GM19397 (cell line): Measurements from ENCODE around the gene TTLL10.
"Not testable (repeated sequence)": the region's sequence is repeated elsewhere in the genome, so short reads cannot be mapped to it uniquely, and the experiment has no call there.

Experiments used
- ATAC-seq: cut with Tn5 transposase; IDR thresholded peaks from one replicate; pipeline ENCODE4 v1.9.1; 2021; ENCODE audit warnings: mild to moderate bottlenecking, moderate library complexity; ENCODE audit not compliant: unreplicated experiment

The TTLL10 gene

DNA sequence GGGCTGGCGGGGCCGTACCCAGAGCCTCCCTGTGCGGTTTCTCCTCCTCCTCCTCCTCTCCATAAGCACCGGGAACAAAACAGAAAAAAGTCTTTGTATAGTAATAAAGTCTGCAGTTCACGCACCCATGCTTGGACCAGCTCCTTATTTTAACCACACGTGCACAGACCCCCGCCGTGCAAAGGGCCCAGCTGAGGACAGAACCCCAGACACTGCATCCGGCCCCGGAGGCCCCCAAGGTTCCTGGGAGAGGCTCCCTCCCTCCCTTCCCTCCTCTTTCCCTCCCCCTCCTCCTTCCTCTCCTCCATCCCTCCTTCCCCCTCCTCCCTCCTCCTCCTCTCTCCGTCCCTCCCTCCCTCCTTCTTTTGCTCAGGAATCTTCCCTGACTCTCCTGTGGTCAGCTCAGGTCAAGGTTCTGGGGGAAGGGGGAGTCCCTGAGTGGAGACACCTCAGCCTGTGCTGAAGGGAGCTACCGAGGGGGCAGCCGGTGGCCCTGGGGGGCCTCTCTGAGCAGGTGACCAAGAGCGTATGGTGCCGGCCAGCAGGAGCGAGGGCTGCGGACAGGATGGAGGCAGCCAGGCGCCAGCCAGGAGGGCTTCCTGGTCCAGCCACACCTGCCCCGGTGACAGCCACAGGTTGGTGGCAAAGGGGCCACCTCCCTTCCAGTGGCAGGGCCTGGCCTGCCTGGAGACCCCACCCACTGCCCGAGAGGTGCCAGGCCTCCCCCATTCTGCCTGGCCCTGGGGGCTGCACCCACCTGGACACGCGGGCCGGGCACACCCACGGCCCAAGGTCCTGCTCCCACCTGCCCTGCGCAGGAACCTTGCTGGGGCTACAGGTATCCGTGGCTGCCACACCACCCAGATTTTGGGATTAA is 3.2 kb upstream of the TTLL10 start:
- no peak for ATAC-seq

DNA sequence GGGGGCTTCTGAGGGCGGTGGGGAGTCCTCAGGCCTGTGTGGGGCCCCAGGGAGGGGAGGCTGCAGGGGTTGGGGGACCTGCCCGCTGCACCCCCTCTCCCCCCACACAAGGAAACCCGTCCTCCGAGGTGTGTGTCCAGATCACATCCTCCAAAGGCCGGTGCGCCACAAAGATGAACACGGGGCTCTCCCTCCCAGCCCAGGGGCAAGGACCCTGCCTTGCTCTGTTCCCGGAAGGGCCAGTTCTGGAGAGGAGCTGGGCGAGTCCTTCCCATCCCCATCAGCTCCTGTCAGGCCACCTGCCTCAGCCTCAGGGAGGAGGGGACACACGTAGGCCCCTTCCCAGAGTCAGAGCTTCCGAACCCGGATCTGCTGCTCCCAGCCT is 2.5 kb upstream of the TTLL10 start:
- ATAC-seq = no peak

DNA sequence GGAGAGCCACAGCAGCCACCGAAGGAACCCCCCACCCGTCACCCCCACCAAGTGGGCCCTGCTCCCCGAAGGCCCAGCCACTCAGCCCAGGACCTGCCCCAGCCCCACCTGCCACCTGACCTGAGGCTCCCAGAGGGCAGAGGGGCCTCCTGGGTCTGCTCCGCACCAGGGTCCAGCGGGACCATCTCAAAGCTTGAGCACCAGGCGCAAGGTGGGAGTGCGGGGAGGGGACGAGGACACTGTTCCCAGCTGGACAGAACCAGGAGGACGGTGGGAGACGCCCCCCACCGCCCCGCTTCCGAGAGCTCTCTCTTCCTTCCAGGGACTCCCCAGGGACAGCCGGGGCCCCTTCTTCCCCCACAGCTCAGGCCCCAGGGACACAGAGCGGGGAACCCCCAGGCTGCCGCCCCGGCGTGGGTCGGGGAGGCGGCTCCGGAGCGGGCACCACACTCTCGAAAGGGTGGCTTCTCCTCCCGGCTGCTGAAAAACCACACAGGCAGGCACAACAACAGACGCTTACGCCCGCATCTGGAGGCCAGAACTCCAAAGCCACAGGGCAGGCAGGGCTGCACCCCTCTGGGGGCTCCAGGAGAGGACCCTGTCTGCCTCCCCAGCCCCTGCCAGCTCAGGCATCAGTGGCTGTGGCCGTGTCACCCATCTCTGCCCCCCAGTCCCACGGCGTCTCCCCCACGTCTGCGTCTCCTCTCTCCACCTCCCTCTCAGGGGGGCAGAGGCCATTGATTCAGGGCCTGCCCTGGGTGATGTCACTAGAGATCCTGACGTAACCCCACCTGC is 1.9 kb upstream of the TTLL10 start:
- no peak for ATAC-seq

DNA sequence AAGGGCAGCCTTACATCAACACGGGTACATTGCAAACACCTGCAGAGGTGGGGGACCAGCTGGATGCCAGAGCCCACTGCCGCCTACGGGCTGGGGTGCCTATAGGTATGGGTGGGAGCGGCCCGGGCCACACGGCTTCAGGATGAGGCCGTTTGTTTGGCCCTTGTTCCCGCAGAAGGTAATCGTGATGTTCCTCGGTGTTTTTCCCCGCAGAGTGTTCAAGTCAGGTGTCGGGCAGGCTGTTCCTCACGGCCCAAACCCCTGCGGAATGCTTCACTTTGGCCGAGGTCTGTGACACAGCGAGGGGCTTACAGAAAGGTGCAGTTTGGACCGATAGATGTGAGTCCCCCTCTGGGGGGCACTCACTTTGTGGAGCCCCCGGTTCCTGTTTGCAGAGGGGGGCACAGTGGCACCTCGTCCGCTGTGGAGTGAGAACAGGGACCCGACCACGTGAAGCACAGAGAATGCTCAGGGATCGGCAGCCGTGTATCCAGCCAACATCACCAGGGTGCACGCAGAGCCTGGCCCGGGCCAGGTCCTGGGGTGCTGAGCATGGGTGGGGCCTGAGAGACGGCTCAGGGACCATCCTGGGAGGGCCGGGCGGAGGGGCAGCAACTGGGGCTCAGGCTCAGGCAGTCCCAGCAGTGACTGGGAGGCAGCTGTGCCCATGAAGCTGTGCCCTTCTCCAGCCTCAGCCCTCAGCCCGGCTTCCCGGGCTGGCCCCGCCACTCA is 453 bp upstream of the TTLL10 start:
- ATAC-seq = no peak

DNA sequence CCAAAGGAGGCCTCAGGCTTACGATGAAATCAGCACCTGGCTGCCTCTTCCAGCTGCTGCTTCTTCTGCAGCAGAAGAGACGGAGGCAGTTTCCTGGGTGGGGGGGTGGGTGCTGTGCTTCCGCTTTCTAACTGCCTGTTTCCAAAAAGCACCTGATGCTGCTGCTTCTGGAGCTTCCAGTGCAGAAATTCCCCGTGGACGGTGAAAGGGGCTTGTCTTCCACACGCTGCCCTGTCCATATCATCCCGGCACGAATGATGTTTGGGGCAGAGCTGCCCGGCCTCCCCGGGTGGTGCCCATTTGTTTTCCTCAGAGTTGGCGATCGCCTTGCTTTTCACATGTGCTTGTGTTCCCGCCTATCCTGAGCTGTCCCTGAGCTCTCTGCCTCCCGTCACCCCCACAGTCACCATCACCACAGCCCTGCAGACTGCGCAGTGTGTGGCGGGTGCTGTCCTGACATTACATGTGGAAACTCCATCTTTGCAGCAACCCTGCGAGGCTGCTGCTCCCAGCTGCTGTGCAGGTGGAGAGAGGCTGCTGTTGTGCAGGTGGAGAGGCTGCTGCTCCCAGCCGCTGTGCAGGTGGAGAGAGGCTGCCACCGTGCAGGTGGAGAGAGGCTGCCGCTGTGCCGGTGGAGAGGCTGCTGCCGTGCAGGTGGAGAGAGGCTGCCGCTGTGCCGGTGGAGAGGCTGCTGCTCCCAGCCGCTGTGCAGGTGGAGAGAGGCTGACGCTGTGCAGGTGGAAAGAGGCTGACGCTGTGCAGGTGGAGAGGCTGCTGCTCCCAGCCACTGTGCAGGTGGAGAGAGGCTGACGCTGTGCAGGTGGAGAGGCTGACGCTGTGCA is 1.8 kb downstream of the TTLL10 start:
- no peak for ATAC-seq

DNA sequence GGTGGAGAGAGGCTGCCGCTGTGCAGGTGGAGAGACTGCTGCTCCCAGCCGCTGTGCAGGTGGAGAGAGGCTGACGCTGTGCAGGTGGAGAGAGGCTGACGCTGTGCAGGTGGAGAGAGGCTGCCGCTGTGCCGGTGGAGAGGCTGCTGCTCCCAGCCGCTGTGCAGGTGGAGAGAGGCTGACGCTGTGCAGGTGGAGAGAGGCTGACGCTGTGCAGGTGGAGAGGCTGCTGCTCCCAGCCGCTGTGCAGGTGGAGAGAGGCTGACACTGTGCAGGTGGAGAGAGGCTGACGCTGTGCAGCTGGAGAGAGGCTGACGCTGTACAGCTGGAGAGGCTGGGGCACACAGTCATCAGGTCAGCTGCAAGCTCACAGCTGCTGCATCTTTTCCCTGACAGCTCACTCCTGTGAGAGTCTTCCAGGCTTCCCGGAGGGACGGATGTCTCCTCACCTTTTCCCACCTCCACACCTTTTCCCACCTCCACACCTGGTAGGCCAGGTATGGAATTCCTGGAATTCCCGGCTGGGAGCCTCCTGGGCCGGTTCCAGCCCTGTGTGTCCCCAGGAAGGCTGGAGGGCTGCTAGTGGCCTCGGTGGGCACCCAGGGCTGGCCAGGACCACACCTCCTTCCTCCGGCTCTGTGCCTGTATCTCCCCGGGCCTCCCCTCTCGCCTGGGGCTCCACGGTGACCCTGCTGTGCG is 2.5 kb downstream of the TTLL10 start:
- ATAC-seq = not testable (repeated sequence)

DNA sequence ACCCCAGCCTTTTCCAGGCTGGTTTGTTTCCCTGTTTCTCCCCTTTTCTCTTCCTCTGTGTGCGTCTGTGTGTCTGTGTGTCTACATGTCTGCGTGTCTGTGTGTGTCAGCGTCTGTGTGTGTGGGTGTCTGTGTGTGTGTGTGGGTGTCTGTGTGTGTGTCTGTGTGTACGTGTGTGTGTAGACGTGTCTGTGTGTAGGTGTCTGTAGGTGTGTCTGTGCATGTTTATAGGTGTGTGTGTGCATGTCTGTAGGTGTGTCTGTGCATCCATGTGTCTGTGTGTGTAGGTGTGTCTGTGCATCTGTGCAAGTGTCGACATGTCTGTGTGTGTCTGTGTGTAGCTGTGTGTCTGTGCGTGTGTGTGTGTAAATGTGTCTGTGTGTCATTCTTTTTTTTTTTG is 3.3 kb downstream of the TTLL10 start:
- ATAC-seq = no peak

DNA sequence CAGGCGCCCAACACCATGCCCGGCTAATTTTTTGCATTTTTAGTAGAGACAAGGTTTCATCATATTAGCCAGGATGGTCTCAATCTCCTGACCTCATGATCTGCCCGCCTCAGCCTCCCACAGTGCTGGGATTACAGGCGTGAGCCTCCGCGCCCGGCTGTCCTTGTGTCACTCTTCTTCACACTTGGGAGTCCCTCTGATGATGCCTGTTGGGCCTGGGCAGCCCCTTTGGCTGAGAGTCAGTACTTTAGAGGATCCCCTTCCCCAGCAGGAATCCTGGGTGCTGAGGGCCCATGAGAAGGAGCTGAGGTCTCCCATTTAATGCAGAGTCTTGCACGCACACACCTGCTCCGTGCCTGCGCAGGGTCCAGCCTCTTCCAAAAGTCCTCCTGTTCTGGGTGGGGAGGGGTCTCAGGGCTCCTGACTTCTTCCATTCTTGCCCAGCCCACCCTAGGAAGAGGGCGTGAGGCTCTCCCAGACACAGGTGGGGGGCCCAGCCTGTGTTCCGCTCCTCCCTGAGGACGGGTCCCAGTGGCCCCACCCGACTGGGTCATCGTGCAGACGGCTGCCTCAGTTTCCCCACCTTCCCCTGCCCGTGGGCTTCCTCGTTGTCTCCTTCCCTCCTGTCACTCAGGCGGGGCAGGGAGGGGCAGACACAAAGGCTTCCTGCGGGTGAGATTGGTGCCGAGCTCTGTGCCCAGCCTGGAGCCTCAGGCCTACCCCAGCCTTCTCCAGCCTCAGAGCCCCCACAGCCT is 3.9 kb downstream of the TTLL10 start:
- ATAC-seq = no peak

DNA sequence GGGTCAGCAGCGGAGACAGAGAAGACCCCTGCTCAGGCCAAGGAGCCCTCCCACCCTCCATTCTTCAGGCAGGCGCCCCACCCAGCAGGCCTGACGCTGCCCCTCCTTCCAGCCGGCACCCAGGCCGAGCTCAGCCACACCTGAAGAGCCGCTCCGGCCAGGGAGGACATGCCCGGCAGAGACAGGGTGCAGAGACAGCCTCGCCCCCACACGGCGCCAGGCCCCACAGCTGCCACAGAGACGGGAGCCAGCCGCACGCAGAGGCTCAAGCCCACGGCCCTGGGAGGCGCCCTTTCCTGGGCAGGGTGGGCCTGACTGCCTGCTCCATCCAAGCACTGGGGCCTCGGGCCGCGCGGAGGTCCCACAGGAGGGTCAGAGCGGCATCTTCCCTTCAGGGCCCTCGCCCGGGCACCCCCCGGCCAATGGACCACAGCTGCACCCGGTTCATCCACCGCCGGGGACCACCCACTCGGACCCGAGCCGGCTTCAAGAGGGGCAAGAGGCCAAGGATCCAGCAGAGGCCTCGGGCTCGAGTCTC is 5.2 kb downstream of the TTLL10 start:
- no peak for ATAC-seq

DNA sequence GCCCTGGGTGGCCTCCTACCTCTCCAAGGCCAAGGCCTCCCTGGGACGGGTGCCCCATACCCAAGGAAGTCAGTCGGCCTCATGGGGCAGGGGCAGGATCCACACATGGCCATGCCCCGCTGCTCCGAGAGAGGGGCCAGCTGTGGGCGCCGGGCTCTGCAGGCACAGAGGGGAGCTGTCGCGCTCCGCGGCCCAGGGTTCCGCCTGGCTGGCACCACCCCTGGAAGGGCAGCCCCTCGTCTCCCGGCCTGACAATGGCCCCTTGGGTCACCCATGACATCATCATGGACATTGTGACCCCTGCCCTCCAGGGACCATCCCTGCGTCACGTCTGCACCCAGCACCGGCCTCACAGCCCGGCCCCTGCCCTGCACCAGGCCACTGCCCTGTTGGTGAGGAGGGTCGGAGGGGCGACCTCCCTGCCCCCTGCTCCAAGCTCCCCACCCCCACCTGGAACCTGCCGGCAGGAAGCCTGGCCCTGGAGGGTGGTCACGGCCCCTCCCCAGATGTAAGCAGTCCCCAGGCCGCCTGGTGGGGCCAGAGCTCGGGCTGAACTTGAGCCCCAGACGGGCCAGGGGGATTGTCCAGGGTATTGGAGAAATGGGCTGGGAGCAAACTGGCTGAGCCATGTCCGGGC is 5.8 kb downstream of the TTLL10 start:
- ATAC-seq = no peak

DNA sequence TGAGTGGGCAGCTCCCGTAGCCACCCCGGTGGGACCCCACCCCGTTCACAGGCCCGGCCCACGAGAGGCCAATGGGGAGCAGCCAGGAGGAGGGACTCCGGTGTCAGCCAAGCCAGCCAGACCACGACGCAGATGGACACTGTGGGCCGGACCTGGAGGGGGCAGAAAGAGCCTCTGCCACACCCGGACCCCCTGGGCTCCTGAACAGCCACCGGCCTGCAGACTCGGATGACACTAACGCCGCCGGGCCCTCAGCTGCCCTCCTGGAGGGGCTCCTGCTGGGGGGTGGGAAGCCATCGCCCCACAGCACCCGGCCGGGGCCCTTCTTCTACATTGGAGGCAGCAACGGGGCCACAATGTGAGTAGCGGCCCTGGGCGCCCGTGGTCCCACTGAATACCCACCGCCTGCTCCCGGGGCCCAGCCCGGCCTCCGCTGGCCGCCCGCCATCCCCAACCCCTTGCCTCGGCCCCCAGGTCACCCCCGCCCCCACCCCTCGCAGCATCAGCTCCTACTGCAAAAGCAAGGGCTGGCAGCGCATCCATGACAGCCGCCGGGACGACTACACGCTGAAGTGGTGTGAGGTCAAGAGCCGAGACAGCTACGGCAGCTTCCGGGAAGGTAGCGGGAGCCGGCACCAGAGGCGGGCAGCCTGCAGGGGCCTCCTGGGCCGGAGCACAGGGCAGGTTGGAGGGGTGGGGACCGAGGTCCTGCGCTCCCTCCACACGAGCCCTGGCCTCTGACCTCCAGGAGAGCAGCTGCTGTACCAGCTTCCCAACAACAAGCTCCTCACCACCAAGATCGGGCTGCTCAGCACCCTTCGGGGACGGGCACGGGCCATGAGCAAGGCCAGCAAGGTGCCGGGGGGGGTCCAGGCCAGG is 6.5 kb downstream of the TTLL10 start:
- ATAC-seq = no peak

DNA sequence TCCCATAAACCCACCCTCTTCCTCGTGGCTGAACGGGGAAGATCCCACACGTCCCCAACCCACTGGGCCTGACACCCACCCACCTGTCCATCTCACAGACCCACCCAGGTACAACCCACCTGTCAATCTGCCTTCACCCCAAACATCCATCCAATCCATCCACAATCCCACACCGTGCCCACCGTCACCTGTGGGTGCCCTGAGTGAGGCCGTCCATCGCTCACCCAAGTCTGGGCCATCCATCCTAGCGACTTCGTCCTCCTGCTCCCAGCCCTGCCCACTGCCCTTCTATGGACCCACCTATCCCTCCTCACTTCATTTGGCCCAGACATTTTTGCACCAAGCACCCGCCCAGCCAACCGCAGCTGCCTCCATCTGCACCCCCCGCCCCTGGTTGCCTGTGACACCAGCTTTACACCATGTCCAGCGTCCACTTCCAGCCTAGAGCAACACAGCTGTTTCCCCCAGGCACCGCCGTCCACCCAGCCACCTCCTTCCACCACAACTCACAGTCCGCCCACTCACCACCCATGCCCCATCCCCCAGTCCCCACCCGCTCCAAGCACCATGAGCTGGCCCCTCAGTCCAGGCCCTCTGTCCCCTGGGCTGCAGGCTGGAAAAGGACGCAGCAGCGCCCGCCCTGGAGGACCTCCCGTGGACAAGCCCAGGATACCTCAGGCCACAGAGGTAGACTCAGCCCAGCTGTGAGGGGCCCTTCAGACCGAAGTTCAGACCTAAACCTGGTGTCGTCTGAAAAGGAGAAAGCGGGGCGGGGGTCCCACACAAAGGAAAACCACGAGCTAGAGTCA is 7.7 kb downstream of the TTLL10 start:
- ATAC-seq = no peak

DNA sequence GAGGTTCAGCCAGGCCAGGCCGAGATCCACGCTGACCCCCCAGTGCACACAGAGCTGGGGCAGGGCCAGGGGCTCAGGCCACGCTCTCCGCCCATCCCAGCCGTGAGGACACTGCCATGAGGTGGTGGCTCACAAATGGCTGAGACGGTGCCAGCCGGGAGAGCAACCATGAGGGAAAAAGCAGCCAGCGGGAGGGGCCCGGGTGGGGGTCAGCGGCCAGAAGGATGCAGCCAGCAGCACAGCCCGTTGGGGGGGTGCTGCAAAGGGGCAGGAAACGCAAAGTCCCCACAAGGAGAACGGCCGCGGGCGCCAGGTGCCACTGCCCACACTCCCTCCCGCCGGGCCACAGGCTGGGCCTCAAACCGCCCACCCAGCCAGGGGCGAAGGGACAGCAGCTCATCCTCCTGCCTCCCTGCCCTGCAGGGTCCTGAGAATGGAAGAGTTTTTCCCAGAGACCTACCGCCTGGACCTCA is 8.3 kb downstream of the TTLL10 start:
- no peak for ATAC-seq

DNA sequence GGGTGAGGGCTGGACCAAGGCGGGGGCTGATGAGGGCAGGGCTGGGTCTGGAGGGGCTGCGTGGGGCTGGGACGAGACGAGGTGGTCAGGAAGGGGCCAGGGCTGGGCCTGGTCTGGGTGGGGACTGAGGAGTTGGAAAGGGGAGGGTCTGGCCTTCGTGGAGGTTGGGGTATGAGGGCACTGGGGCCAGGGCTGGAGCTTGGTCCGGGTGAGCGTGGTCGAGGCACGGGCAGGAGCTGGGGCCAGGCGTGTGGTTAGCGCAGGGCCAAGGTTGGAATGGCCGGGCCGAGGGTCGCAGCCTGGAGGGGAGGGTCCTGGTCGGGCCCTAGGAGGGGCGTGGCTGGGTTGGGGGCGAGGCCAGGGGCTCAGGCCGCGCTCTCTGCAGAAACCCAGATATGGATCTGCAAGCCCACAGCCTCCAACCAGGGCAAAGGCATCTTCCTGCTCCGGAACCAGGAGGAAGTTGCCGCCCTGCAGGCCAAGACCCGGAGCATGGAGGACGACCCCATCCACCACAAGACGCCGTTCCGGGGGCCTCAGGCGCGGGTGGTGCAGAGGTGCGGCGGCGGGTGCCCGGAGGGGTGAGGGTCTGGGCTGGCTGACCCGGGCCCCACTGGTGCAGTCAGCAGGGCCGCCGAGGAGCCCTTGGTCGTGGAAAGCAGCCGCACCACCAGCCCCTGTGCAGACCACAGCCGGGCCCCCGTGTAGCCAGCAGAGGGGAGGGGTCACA is 9.0 kb downstream of the TTLL10 start:
- no peak for ATAC-seq

DNA sequence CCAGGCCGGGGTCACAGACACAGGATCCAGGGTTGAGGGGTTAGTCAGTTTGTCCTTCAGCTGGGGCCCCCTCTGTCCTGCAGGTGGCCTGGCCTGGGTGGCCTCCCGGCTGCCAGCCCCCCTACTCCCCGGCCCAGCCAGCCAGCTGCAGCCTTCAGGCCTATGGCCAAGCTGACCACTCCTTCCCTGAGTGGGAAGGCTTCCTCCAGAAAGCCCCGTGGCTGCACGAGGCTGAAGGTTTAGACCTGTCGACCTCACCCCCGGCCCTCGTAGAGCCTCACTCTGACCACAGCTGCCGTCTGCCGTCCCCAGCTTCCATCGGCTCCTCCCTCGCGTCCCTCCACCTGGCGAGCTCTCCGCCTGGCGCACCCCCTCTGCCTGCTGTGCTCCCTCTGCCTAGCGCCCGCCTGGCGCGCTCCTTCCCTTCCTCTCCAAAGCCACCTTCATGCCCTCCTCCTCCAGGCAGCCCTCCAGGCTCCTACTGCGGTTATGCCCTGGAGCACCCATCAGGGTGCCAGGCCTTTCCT is 9.6 kb downstream of the TTLL10 start:
- ATAC-seq = no peak
